Measurements from ENCODE around the gene SLIT2.

The SLIT2 gene

GRCh38 chr4:20265726-20266125, 14.0 kb downstream of the SLIT2 start:
- DNase-seq, result no peak

GRCh38 chr4:20266215-20267082, 14.7 kb downstream of the SLIT2 start:
- DNase-seq, result no peak

- DNase-seq, result no peak
Observed at GRCh38 chr4:20268028-20268427, 16.3 kb downstream of the SLIT2 start.

GRCh38 chr4:20269320-20269719, 17.6 kb downstream of the SLIT2 start:
- no peak for DNase-seq

- no peak for DNase-seq
Observed at GRCh38 chr4:20271950-20272349, 20.2 kb downstream of the SLIT2 start.

GRCh38 chr4:20272411-20272872, 20.7 kb downstream of the SLIT2 start:
- no peak for DNase-seq

GRCh38 chr4:20273793-20274192, 22.1 kb downstream of the SLIT2 start:
- no peak for DNase-seq

GRCh38 chr4:20276848-20277247, 25.1 kb downstream of the SLIT2 start:
- no peak for DNase-seq

GRCh38 chr4:20278195-20278594, 26.5 kb downstream of the SLIT2 start:
- no peak for DNase-seq

- DNase-seq, result no peak
Observed at GRCh38 chr4:20279381-20279780, 27.7 kb downstream of the SLIT2 start.

GRCh38 chr4:20281453-20281852, 29.7 kb downstream of the SLIT2 start:
- no peak for DNase-seq

- DNase-seq, result no peak
Observed at GRCh38 chr4:20283039-20283438, 31.3 kb downstream of the SLIT2 start.

- no peak for DNase-seq
Observed at GRCh38 chr4:20284990-20285389, 33.3 kb downstream of the SLIT2 start.

GRCh38 chr4:20287246-20287645, 35.5 kb downstream of the SLIT2 start:
- DNase-seq, result no peak

- DNase-seq, result no peak
Observed at GRCh38 chr4:20288047-20288650, 36.4 kb downstream of the SLIT2 start.

GRCh38 chr4:20288846-20289512, 37.3 kb downstream of the SLIT2 start:
- no peak for DNase-seq

- no peak for DNase-seq
Observed at GRCh38 chr4:20289782-20290181, 38.1 kb downstream of the SLIT2 start.

- no peak for DNase-seq
Observed at GRCh38 chr4:20292739-20293138, 41.0 kb downstream of the SLIT2 start.

- DNase-seq, result no peak
Observed at GRCh38 chr4:20297261-20297660, 45.6 kb downstream of the SLIT2 start.

- no peak for DNase-seq
Observed at GRCh38 chr4:20297783-20298182, 46.1 kb downstream of the SLIT2 start.

- DNase-seq, result no peak
Observed at GRCh38 chr4:20298455-20298854, 46.8 kb downstream of the SLIT2 start.

- DNase-seq, result no peak
Observed at GRCh38 chr4:20298986-20299385, 47.3 kb downstream of the SLIT2 start.

- DNase-seq, result no peak
Observed at GRCh38 chr4:20299515-20299914, 47.8 kb downstream of the SLIT2 start.

- DNase-seq, result no peak
Observed at GRCh38 chr4:20301161-20301560, 49.5 kb downstream of the SLIT2 start.

Data from NCI-H2107 (cell line).